Muscle layer of colon (tissue), 2 donors: ENCODE data around the gene PELI3.

Source experiments
- H3K27ac ChIP-seq: one replicate; pipeline ENCODE4 v1.7.0; 2013; ENCODE audit warnings: low read depth, mild to moderate bottlenecking, low read length, moderate library complexity
- H3K27me3 ChIP-seq, 2 donors: one replicate each; pipeline ENCODE4 v1.7.0; 2013; ENCODE audit warnings: low read length in 2 of 2, mild to moderate bottlenecking in 2 of 2; ENCODE audit not compliant: insufficient read depth in 2 of 2, control insufficient read depth in 1 of 2
- H3K36me3 ChIP-seq: one replicate; pipeline ENCODE4 v1.7.0; 2013; ENCODE audit warnings: mild to moderate bottlenecking, low read length; ENCODE audit not compliant: insufficient read depth
- H3K4me1 ChIP-seq: one replicate; pipeline ENCODE4 v1.7.0; 2013; ENCODE audit warnings: mild to moderate bottlenecking, low read length; ENCODE audit not compliant: insufficient read depth
- H3K4me3 ChIP-seq, 2 donors: one replicate each; pipeline ENCODE4 v1.7.0; 2013; ENCODE audit warnings: low read length in 2 of 2, low read depth in 1 of 2, mild to moderate bottlenecking in 1 of 2, moderate library complexity in 1 of 2
- H3K9ac ChIP-seq: one replicate; pipeline ENCODE4 v1.7.0; 2013; ENCODE audit warnings: low read length
- H3K9me3 ChIP-seq: one replicate; pipeline ENCODE4 v1.7.0; 2013; ENCODE audit warnings: mild to moderate bottlenecking, low read length
- donor health status: abdominal sarcoma.
- donor health status: Adenocarcinoma of cecum.

PELI3 gene

DNA sequence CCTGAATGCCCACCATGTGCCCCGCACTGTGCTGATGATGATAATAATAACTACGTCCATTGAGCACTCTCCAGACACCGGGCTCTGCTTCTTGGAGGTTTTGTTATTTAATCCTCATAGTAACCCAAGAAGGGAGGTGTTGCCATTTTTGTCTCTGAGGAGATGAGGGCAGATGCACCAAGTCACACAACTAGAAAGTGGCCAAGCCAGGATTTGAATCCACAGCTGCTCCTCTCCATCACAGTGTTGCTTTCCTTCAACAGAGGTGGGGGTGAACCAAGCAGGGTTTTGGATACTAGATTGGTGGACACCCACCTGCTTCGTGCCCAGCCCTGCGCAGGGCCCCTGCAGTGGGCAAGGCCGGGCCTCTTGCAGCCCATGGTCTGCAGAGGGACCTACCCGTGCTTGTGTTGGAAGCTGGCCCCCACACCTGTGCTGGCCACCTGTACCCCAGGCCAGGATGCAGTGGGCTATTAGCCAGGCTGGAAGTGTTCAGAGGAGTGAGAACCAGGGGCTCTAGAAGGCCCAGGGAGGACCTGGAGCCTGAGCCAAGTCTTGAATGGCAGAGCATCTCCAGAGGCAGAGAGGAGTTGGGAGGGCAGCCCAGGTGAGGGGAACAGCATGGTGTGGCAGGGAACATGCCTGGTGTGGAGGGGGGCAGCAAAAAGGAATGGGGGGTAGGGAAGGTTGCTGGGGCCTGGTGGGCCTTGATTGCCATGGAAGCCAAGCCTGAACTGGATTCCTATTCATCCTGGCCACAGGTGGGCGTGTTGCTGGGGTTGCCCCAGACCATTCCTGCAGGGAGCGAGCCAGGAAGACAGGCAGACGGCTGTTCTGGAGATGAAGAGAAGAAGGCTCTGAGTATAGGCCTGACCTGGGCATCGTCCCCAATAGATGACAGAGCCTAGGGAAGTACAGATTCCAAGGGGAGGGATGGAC lies 10.8 kb downstream of the PELI3 start:
- H3K27me3 ChIP-seq: no peaks in the 10 kb centered on the region

DNA sequence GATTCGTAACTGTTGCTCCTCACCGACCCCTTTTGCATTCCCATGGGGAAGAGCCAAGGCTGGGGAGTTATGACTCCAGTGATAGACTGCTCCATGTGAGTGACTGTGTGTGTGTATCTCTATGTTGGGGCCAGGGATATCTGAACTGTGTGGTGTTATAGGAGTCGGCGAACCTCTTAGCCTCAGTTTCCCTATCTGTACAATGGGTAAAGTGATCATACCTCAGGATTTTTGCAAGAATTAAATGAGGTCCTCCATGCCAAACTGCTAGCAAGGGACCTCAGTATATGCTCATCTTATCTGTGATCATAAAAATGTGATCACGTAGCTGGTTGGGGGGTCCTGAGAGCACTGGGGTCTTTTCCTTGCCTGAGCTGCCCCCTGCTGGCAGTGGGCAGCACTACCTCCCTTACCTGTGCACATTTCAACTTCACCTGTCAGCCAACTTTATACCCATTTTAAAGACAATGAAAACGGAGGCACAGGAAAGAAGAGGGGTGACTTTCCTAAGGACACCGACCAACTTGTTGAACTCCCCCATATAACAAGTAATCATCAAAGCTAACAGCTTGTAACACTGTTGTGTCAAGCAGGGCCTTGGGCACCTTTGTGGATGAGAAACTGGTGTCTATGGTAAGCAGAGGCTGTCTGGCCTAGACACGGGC lies 12.2 kb downstream of the PELI3 start:
- peak overlapping the region; percentile 92 for H3K27ac ChIP-seq
- peaks cover 14% of the 10 kb centered on the region for H3K4me1 ChIP-seq
- H3K36me3 ChIP-seq: peaks cover 6% of the 10 kb centered on the region
- H3K4me3 ChIP-seq: peak overlapping the region in 1 of 2 donors; percentile 98
- H3K9ac ChIP-seq: peak overlapping the region; percentile 99
- no peaks in the 10 kb centered on the region for H3K27me3 ChIP-seq
- no peaks in the 10 kb centered on the region for H3K9me3 ChIP-seq

More for the DNA sequence above, 10.8 kb downstream of the PELI3 start:
- no peak overlapping the region for H3K4me3 ChIP-seq
- H3K9me3 ChIP-seq: no peaks in the 10 kb centered on the region
- H3K9ac ChIP-seq: no peak overlapping the region
- peaks cover 14% of the 10 kb centered on the region for H3K4me1 ChIP-seq
- peaks cover 18% of the 10 kb centered on the region for H3K36me3 ChIP-seq
- H3K27ac ChIP-seq: no peak overlapping the region

DNA sequence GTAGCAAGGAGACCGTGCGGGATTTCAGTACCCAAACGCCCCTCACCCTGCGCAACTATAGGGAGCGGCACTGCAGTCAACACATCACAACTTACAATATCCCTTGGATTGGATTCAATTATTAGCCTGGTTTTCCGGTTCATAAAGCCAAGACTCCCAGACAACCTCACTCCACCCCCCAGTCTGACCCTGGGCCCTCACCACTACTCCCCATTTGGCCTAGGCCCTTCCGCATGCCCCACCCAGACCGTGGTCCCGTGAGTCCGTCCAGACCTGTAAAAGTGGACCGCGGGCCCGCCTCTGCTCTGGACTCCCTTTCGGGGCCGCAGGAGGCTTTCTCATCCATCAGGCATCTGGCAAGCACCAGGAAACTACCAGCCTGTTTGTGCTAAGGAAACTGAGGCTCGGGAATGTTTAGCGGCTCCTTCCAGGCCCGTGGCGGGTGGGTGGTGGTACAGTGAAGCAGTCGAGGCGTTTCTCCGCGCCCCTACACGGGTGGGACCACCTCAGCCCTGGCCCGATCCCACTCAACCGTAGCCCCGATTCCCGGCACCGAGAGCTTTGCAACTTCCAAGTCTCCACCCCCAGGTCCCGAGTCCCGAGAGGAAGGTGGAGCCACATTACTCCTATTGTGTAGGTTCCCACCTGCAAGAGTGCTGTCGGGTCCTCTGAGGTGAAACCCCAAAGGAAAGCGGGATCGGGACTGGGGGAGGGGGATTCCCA lies 12.8 kb downstream of the PELI3 start:
- H3K4me1 ChIP-seq: peaks cover 14% of the 10 kb centered on the region
- H3K36me3 ChIP-seq: no peaks in the 10 kb centered on the region
- no peaks in the 10 kb centered on the region for H3K27me3 ChIP-seq
- peak overlapping the region; percentile 96 to 98 for H3K4me3 ChIP-seq
- H3K9me3 ChIP-seq: no peaks in the 10 kb centered on the region
- H3K9ac ChIP-seq: peak overlapping the region; percentile 99
- peak overlapping the region; percentile 92 for H3K27ac ChIP-seq

DNA sequence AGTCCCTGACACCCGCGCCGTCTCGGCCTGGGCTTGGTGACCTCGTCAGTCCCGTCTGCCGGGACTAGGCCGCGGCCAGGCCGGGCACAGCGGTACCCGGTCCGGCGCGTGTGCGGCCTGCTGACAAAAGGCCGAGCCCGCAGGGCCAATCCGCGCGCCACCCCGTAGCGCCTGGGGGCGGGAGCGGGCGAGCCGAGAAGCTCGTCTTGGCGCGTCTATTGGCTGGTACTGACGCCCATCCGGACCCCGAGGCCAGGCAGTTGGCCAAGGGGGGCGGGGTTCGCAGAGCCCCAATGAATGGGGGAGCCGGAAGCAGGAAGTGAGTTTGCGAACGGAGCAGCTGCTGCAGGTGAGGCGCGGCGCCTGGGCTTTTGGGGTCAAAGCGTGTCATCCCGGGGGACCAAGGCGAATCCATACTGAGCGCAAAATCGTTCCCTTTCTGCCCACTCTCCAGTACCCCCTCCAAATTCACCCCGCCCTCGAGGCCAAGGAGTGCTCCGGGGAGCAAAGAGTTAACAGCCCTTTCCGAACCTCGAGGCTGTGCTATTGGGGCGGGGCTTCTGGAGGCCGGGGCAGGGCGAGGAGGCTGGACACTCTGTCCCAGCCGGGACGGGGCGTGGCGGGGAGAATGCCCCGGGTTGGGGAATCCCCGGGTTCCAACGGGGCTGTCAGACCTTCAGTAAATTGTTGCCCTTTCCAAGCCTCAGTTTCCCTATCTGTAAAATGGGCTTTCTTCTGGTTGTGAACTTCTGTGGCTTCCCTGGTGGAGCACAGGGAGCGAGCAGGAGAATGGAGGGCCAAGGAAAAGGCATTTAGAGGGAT lies 13.6 kb downstream of the PELI3 start, which contains the start of gene DPP3:
Gene DPP3, plus strand, starts transcription at position 318 of the 822 bp plus-strand sequence. CDS start 1,767 bp downstream, outside the sequence.
- no peaks in the 10 kb centered on the region for H3K36me3 ChIP-seq
- H3K4me3 ChIP-seq: peak within 1 kb of the TSS; percentile 96 to 98
- H3K9ac ChIP-seq: peak within 1 kb of the TSS; percentile 99
- no peaks in the 10 kb centered on the region for H3K27me3 ChIP-seq
- H3K9me3 ChIP-seq: no peaks in the 10 kb centered on the region
- H3K27ac ChIP-seq: peak within 1 kb of the TSS; percentile 92
- H3K4me1 ChIP-seq: peaks cover 14% of the 10 kb centered on the region

DNA sequence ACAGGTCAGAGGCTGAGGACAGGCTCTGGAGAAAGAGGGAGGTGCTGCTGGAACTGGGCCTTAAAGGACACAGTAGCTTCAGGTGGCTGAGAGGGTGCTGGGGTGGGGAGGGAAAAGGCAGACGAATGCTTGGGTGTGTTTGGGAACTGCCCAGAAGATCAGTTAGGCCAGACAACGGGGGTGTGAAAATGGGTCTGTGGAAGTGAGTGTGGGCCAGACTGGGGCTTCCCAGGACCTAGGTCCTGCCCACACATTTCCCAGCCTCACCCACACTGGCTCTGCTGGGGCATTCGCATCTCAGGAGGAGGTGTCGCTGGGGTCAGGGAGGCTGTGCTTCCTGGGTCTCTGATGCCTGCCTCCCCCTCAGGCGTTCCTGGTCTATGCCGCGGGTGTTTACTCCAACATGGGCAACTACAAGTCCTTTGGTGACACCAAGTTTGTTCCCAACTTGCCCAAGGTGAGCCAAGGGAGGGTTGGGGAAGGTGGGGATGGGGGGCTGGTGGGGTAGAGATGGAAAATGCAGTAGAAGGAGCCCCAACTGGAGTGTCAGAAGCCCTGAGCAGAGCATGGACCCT lies 18.2 kb downstream of the PELI3 start:
- Histone ChIP-seq H3K9me3 (no peaks in the 10 kb centered on the region), H3K4me1 (peaks cover 4% of the 10 kb centered on the region), H3K4me3 (no peak overlapping the region), H3K27me3 (no peaks in the 10 kb centered on the region), H3K27ac (no peak overlapping the region), H3K36me3 (no peaks in the 10 kb centered on the region), H3K9ac (no peak overlapping the region)

DNA sequence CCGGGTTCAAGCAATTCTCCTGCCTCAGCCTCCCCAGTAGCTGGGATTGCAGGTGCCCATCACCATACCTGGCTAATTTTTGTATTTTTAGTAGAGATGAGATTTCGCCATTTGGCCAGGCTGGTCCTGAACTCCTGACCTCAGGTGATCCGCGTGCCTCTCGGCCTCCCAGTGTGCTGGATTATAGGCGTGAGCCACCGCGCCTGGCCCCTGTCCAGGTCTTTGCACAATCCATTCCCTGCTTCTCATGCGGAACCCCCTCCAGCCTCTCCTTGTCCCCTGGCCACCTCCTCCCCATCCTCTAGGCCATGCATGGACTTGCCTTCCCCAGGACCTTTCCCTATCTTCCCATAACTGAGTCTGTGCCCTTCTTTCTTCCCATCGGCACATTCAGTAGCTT lies 22.3 kb downstream of the PELI3 start:
- no peak overlapping the region for H3K27ac ChIP-seq
- no peaks in the 10 kb centered on the region for H3K27me3 ChIP-seq
- H3K4me1 ChIP-seq: no peaks in the 10 kb centered on the region
- no peak overlapping the region for H3K4me3 ChIP-seq
- H3K36me3 ChIP-seq: peaks cover 9% of the 10 kb centered on the region
- H3K9ac ChIP-seq: no peak overlapping the region
- H3K9me3 ChIP-seq: no peaks in the 10 kb centered on the region

DNA sequence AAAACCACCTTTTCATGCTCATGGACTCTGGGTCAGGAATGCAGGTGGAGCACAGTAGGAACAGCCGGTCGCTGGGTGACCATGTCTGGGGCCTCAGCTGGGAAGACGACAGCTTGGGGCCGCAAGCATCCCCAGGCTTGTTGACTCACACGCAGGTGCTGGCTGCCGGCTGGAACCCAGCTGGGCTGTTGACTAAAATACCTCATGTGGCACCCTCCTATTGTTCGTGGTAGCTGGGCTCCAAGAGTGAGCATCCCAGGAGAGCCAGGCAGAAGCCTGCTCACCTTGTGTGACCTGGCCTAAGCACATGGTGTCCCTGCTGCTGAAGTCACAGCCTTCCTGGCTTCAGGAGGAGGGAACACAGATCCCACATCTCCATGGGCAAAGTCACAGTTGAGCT lies 22.9 kb downstream of the PELI3 start:
- no peaks in the 10 kb centered on the region for H3K9me3 ChIP-seq
- H3K4me1 ChIP-seq: no peaks in the 10 kb centered on the region
- H3K27me3 ChIP-seq: no peaks in the 10 kb centered on the region
- H3K36me3 ChIP-seq: peaks cover 9% of the 10 kb centered on the region
- H3K27ac ChIP-seq: no peak overlapping the region
- H3K4me3 ChIP-seq: no peak overlapping the region
- H3K9ac ChIP-seq: no peak overlapping the region

DNA sequence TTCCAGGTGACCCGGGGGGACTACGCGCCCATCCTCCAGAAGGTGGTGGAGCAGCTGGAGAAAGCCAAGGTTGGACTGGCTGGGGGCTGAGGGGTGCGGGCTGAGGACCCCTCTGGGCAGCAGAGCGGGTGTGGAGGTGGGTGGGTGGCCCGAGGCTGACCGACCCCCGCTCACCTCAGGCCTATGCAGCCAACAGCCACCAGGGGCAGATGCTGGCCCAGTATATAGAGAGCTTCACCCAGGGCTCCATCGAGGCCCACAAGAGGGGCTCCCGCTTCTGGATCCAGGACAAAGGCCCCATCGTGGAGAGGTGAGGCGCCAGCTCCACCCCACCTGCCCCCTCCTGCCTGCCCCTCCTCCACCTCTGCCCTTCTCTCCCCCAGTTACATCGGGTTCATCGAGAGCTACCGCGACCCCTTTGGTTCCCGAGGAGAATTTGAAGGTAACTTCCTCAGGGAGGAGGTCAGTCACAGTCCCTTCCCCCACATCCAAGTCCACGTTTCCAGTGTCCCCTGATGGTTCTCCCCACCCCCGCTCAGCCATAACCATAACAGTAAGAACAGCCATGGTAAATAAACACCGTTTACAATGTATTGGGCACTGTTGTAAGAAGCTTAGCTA lies 24.7 kb downstream of the PELI3 start:
- no peaks in the 10 kb centered on the region for H3K4me1 ChIP-seq
- no peaks in the 10 kb centered on the region for H3K27me3 ChIP-seq
- no peak overlapping the region for H3K4me3 ChIP-seq
- H3K9ac ChIP-seq: no peak overlapping the region
- no peak overlapping the region for H3K27ac ChIP-seq
- H3K9me3 ChIP-seq: no peaks in the 10 kb centered on the region
- H3K36me3 ChIP-seq: peaks cover 9% of the 10 kb centered on the region

DNA sequence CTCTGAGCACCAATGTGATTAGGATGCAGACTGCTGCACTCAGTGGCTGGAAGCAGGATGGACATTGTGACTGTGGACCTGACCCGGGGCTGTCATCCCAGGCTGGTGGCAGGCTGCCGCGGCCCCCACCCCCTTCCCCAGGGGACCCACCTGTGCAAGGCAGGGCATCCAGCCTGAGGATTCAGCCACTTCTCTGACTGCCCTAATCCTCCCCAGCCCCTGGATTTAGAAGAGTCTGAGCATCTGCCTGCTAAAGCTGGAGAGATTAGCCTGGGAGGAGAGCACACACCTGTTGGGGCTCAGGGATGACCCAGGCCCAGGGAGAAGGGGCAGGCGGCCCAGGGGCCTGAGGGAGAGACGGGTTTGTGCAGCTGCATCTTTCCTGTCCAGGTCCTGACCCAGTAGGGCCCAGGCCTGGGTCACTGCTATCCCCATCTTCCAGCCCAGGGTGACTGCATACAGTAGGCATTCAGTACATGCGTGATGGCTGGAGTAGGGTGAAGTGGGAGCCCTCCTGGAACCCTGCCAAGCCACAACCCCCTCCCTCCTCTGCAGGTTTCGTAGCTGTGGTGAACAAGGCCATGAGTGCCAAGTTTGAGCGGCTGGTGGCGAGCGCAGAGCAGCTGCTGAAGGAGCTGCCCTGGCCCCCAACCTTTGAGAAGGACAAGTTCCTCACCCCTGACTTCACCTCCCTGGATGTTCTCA lies 25.6 kb downstream of the PELI3 start:
- Histone ChIP-seq H3K4me3 (no peak overlapping the region), H3K27ac (no peak overlapping the region), H3K4me1 (no peaks in the 10 kb centered on the region), H3K9me3 (no peaks in the 10 kb centered on the region), H3K36me3 (peaks cover 9% of the 10 kb centered on the region), H3K27me3 (no peaks in the 10 kb centered on the region), H3K9ac (no peak overlapping the region)

DNA sequence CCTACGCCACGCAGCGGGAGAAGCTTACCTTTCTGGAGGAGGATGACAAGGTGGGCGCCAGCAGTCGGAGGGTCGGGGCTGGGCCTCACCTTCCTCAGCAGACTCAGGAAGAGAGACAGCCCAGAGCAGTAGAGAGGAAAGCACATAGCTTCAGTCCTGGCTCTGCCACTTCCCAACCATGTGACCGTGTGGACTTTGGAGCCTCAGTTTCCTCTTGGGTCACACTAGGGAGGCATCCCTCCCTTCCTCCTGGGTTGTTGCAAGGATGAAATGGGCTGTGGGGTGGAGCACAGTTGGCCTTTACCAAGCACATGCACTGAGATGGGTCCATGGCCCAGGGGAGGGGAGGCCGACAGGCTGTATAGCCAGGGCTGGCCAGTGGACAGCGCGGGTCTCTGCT lies 26.4 kb downstream of the PELI3 start:
- H3K9ac ChIP-seq: no peak overlapping the region
- H3K4me1 ChIP-seq: no peaks in the 10 kb centered on the region
- peaks cover 9% of the 10 kb centered on the region for H3K36me3 ChIP-seq
- H3K4me3 ChIP-seq: no peak overlapping the region
- no peak overlapping the region for H3K27ac ChIP-seq
- no peaks in the 10 kb centered on the region for H3K27me3 ChIP-seq
- no peaks in the 10 kb centered on the region for H3K9me3 ChIP-seq
